ENCODE data around the gene PSMC2.

- TF ChIP-seq CTCF (IDR thresholded peaks at IDR 0.05): no peak
- no peak for TF ChIP-seq RAD21 (conservative IDR thresholded peaks at IDR 0.05 in 1 of 2, IDR thresholded peaks at IDR 0.05 in 1 of 2)
- no peak for TF ChIP-seq FOSL2 (IDR thresholded peaks at IDR 0.05)
- no peak for TF ChIP-seq FOSL2 (CRISPR knock-in tag; IDR thresholded peaks at IDR 0.05)
- TF ChIP-seq MAFK (IDR thresholded peaks at IDR 0.05; ENCODE audit: partially characterized antibody): no peak
- TF ChIP-seq POLR2A (IDR thresholded peaks at IDR 0.05; ENCODE audit: low read length): no peak
Measured at GRCh38 chr7:103391976-103392375, 44.5 kb downstream of the PSMC2 start.

Measured in A549 (cell line).